C4-2B (cell line): ENCODE results near the gene COL4A2.

ENCODE experiments used
- H3K27ac ChIP-seq: fragments of 450-650 bp; 2 replicates; pipeline ENCODE4 v1.5.1; 2017
- CTCF ChIP-seq: fragments of 450-650 bp; conservative IDR thresholded peaks from 2 replicates; pipeline ENCODE4 v1.5.1; 2017; ENCODE audit warnings: mild to moderate bottlenecking
- ZFX ChIP-seq: fragments of 450-650 bp; IDR thresholded peaks from 2 replicates; pipeline ENCODE4 v1.6.1; 2017

COL4A2 gene

GRCh38 chr13:110306960-110307766 lies at the start of gene COL4A2, which contains the start of gene COL4A1:
Gene COL4A2 (plus strand): TSS chr13:110307284. CDS start chr13:110307904, 620 bp downstream.
Gene COL4A1 (minus strand): TSS chr13:110307157. CDS start chr13:110307027, 130 bp downstream.
- H3K27ac ChIP-seq, result no peak within 1 kb of the TSS
- TF ChIP-seq CTCF, result no peak
- no peak for TF ChIP-seq ZFX

GRCh38 chr13:110257408-110257807 lies 49.7 kb upstream of the COL4A2 start:
- H3K27ac ChIP-seq, result no peak overlapping the region
- TF ChIP-seq ZFX, result no peak
- TF ChIP-seq CTCF, result no peak

GRCh38 chr13:110258876-110259631 lies 48.0 kb upstream of the COL4A2 start:
- TF ChIP-seq CTCF, result no peak
- no peak for TF ChIP-seq ZFX
- no peak overlapping the region for H3K27ac ChIP-seq

GRCh38 chr13:110259651-110260050 lies 47.4 kb upstream of the COL4A2 start:
- H3K27ac ChIP-seq, result no peak overlapping the region
- TF ChIP-seq CTCF, result no peak
- no peak for TF ChIP-seq ZFX

GRCh38 chr13:110261166-110262081 lies 45.7 kb upstream of the COL4A2 start:
- no peak overlapping the region for H3K27ac ChIP-seq
- no peak for TF ChIP-seq ZFX
- TF ChIP-seq CTCF, result no peak

GRCh38 chr13:110262082-110262436 lies 45.0 kb upstream of the COL4A2 start:
- H3K27ac ChIP-seq, result no peak overlapping the region
- no peak for TF ChIP-seq CTCF
- no peak for TF ChIP-seq ZFX
